ENCODE data around the gene CDH4.

The CDH4 gene

GRCh38 chr20:61505508-61505907 lies 253.4 kb downstream of the CDH4 start:
- no peak overlapping the region for H3K4me3 ChIP-seq (ENCODE audit: low read depth, low read length)
- H3K27ac ChIP-seq (ENCODE audit: extremely low read depth, low read depth, low read length), result no peak overlapping the region
- no peak for TF ChIP-seq ZNF155 (tag by site-specific recombination; IDR thresholded peaks at IDR 0.05)
- TF ChIP-seq ZNF239 (tag by site-specific recombination; IDR thresholded peaks at IDR 0.05), result no peak
- no peaks in the 10 kb centered on the region for H3K9me3 ChIP-seq (ENCODE audit: control insufficient read depth, insufficient read depth, low read depth, low read length)
- no peaks in the 10 kb centered on the region for H3K36me3 ChIP-seq (ENCODE audit: control insufficient read depth in 2 of 2, insufficient read depth in 1 of 2, low read length in 2 of 2)
- H3K4me1 ChIP-seq (ENCODE audit: control insufficient read depth, insufficient read depth, low read length), result no peaks in the 10 kb centered on the region
- ChIA-PET POLR2A (no interaction called here), CTCF (no interaction called here)

GRCh38 chr20:61507778-61508177 lies 255.7 kb downstream of the CDH4 start:
- CTCF ChIA-PET, result no interaction called here
- POLR2A ChIA-PET, result no interaction called here

More at GRCh38 chr20:61507778-61508177, 255.7 kb downstream of the CDH4 start:
- Histone ChIP-seq H3K27ac (ENCODE audit: extremely low read depth, low read depth, low read length) (no peak overlapping the region), H3K36me3 (ENCODE audit: control insufficient read depth in 2 of 2, insufficient read depth in 1 of 2, low read length in 2 of 2) (no peaks in the 10 kb centered on the region), H3K9me3 (ENCODE audit: control insufficient read depth, insufficient read depth, low read depth, low read length) (no peaks in the 10 kb centered on the region), H3K4me3 (ENCODE audit: low read depth, low read length) (no peak overlapping the region), H3K4me1 (ENCODE audit: control insufficient read depth, insufficient read depth, low read length) (no peaks in the 10 kb centered on the region)
- TF ChIP-seq ZSCAN18 (tag by site-specific recombination; IDR thresholded peaks at IDR 0.05), result no peak
- no peak for TF ChIP-seq ZNF621 (tag by site-specific recombination; IDR thresholded peaks at IDR 0.05)
- no peak for TF ChIP-seq SCRT1 (tag by site-specific recombination; IDR thresholded peaks at IDR 0.05; ENCODE audit: borderline replicate concordance)
- no peak for TF ChIP-seq ZNF169 (tag by site-specific recombination; IDR thresholded peaks at IDR 0.05)
- no peak for TF ChIP-seq ZNF416 (tag by site-specific recombination; IDR thresholded peaks at IDR 0.05)
- TF ChIP-seq ZNF785 (tag by site-specific recombination; IDR thresholded peaks at IDR 0.05), result no peak
- no peak for TF ChIP-seq ZNF513 (tag by site-specific recombination; IDR thresholded peaks at IDR 0.05)
- TF ChIP-seq ZNF639 (tag by site-specific recombination; IDR thresholded peaks at IDR 0.05), result no peak
- TF ChIP-seq PRDM6 (tag by site-specific recombination; IDR thresholded peaks at IDR 0.05), result no peak
- TF ChIP-seq PATZ1 (tag by site-specific recombination; IDR thresholded peaks at IDR 0.05), result no peak
- TF ChIP-seq ZNF518A (tag by site-specific recombination; conservative IDR thresholded peaks at IDR 0.05; ENCODE audit: low read depth), result no peak
- TF ChIP-seq ZNF596 (tag by site-specific recombination; IDR thresholded peaks at IDR 0.05), result no peak
- no peak for TF ChIP-seq ZNF184 (tag by site-specific recombination; IDR thresholded peaks at IDR 0.05)
- no peak for TF ChIP-seq ZNF174 (tag by site-specific recombination; IDR thresholded peaks at IDR 0.05)
- no peak for TF ChIP-seq SCRT2 (tag by site-specific recombination; IDR thresholded peaks at IDR 0.05)
- TF ChIP-seq MZF1 (tag by site-specific recombination; IDR thresholded peaks at IDR 0.05; ENCODE audit: borderline replicate concordance), result no peak
- TF ChIP-seq ZNF112 (tag by site-specific recombination; IDR thresholded peaks at IDR 0.05), result no peak
- no peak for TF ChIP-seq KLF7 (tag by site-specific recombination; IDR thresholded peaks at IDR 0.05; ENCODE audit: borderline replicate concordance)
